Breast epithelium (tissue), 3 donors: Measurements from ENCODE around the gene PLAC1.

Experiments
- POLR2A ChIP-seq: fragments of 450-650 bp; IDR thresholded peaks from one replicate; pipeline ENCODE4 v1.6.1; 2016; ENCODE audit warnings: antibody characterized with exemption, mild to moderate bottlenecking, moderate library complexity
- POLR2AphosphoS5 ChIP-seq, 3 donors: sonication (generic); formaldehyde crosslinking; IDR thresholded peaks; one replicate each; pipeline ENCODE4 v1.6.1; 2017; ENCODE audit warnings: antibody characterized with exemption in 3 of 3
- TF ChIP-seq, protein P1 (sequence below), 3 donors: fragments of 450-650 bp; IDR thresholded peaks; one replicate each; pipeline ENCODE4 v1.5.1; 2016 to 2017; ENCODE audit warnings: antibody characterized with exemption in 3 of 3, mild to moderate bottlenecking in 3 of 3, moderate library complexity in 3 of 3

DNA sequence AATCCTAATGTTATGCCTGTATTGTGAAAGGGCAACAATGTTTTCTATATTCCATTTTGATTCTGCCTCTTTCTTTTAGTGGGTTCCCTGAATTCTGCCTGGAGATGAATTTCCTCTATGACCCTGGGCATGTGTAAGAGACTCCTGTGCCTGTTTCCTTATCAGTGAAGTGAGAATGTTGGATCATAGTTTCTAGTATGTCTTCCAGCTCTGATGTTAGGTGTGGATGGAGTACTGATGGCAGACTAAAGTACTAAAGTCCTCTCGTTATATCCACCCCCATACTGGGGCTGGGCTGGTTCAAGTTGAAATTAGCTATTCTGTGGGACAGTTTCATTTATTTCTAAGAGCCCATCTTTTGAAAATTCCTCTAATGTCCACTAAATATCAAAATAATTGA, 29.6 kb downstream of the PLAC1 start:
- TF ChIP-seq, protein P1, sequence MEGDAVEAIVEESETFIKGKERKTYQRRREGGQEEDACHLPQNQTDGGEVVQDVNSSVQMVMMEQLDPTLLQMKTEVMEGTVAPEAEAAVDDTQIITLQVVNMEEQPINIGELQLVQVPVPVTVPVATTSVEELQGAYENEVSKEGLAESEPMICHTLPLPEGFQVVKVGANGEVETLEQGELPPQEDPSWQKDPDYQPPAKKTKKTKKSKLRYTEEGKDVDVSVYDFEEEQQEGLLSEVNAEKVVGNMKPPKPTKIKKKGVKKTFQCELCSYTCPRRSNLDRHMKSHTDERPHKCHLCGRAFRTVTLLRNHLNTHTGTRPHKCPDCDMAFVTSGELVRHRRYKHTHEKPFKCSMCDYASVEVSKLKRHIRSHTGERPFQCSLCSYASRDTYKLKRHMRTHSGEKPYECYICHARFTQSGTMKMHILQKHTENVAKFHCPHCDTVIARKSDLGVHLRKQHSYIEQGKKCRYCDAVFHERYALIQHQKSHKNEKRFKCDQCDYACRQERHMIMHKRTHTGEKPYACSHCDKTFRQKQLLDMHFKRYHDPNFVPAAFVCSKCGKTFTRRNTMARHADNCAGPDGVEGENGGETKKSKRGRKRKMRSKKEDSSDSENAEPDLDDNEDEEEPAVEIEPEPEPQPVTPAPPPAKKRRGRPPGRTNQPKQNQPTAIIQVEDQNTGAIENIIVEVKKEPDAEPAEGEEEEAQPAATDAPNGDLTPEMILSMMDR (IDR thresholded peaks at IDR 0.05), result no peak
- TF ChIP-seq POLR2AphosphoS5 (IDR thresholded peaks at IDR 0.05) (no peak), POLR2A (no peak)
